DMS 273 treated with DMSO at 0.1 percent for 48 hours (cell line): ENCODE data around the gene GRPR.
"Not testable (repeated sequence)": the region's sequence is repeated elsewhere in the genome, so short reads cannot be mapped to it uniquely, and the experiment has no call there.

Source experiments
- DNase-seq: peaks from one replicate; lab custom pipeline; 2025; lab: John Stamatoyannopoulos, UW

The GRPR gene

DNA sequence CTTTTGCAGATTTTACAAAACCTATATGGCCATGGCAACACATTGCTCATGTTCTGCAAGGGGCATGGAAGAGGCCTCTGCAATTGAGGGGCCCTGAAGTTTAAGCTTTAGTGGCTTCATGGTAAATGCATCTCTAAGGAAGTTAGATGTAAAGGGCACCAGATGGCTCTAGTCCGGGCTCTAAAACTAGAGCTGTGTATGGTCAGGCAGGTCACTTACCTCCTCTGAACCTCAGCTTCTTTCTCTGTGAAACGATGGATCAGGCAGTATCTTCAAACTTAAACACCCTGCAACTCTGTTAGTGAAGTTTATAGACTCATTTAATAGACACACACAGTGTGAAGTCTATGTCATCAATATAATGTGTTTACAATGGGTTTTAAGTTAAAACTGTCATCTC lies 53.9 kb downstream of the GRPR start:
- no peak for DNase-seq

DNA sequence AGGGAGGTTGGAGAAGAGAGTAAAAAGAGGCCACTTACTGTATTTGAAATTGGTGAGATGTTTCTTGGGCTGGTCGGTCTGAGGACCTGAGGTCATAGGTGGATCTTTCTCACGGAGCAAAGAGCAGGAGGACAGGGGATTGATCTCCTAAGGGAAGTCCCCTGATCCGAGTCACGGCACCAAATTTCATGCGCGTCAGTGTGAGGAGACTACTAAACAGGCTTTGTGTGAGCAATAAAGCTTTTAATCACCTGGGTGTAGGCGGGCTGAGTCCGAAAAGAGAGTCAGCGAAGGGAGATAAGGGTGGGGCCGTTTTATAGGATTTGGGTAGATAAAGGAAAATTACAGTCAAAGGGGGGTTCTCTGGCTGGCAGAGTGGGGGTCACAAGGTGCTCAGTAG lies 60.5 kb downstream of the GRPR start:
- not testable (repeated sequence) for DNase-seq

DNA sequence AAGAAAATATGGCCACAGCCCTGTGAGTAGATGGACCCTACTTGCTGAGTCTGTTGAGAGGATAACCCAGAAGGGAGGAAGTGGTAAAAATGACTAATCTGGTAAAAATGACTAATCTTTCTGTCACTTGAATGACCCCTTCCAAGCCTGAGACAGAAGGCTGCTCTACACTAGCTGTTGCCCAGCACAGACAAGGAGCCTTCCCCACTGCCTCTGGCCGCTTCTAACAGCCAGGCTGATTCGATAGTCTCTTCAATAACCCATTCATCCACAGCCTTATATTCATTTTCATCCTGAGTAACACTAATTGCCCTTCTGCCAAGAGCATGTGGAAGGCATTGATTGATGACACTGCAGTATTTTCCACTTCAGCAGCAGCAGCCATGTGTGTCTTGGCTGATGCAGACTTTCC lies 62.4 kb downstream of the GRPR start:
- DNase-seq = no peak

DNA sequence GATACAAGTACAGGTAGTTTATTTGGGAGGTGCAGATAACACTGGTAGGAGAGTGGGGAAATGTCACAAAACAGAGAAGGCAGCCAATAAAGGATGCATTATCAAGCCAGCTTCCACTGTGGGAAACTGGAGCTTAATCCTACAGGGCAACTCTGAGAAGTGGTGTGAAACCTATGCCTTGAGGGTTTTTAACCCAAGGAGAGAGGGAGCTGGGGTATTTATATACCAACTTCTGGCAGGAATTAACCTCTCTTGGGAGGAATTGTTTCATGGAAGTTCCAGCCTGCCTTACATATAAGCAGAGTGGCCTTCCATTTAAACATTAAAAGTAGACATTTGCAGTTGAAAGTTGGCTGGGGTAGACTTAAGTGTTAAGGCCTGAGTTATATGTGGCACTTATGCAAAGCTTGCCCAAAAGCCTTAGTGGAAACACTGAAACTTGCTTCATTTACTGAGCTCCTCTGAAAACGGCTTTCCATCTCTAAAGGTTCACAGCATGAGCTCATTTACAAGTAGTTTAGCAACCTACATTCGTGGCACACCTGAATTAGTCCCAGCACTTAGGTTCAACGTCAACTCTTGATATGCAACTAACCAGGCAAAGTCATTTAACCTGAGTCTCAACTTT lies 63.1 kb downstream of the GRPR start:
- DNase-seq = no peak

DNA sequence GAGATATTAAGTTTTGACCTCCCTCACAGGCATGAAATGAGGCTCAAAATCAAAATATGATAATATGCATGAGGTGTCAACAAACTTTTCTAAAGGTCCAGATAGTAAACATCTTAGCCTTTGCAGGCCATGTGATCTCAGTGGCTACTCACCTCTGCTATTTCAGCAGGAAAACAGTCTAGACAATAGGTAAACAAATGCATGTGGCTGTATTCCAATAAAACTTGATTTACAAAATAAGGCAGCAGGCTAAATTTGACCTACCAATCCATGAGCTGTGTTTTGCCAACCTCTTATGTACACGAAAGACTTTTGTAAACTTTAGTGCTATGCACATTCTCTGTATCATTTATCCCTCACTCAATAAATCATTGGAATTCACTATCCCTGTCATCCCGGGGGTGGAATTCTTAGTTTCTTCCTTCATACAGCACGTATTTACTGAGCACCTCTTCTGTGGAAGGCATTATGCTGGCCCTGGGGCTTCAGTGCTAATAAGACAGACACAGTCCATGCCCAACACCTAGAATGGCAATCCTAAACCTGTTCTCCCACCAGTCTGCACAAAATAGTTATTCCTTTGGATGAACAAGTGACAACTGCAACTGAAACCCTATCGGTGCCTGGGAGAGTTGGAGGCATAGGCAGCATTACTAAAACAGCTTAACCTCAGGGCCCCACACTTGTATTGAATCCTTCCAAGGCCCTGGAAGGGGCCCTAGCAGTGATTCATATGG lies 63.8 kb downstream of the GRPR start:
- no peak for DNase-seq

DNA sequence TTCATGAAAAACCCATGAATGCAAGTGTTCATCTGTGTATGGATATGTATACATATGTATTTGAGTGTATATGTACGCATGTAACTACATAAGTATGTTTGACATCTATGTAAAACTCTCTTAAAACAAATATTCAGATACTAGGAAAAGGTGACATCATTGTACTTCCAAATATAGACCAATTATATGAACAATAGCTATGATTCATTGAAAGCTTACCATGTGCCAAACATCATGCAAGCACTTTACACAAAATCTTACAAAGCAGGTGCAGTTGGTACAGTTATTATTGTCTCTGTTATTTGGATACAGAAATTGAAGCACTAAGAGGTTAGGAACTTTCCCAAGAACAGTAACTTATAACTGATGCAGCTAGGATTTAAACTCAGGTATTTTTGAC lies 65.3 kb downstream of the GRPR start:
- DNase-seq = no peak

DNA sequence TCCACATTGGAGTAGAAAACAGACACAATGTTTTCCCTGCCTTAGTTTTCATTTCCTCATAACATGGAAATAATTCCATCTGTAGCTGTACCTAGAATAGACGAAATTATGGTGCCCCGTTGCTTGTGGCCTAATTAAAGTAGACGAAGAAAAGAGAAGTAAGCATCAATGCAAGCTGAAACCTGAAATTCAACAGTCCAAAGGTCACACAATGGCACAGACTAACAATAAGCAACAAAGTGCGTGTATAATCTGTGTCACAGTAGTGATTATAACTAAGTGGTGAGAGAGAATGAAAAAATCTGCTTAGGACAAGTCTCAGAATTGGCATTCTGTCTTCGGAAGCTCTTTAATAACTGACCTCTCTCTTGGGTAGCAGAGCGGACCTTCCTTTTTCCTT lies 68.2 kb downstream of the GRPR start:
- no peak for DNase-seq

DNA sequence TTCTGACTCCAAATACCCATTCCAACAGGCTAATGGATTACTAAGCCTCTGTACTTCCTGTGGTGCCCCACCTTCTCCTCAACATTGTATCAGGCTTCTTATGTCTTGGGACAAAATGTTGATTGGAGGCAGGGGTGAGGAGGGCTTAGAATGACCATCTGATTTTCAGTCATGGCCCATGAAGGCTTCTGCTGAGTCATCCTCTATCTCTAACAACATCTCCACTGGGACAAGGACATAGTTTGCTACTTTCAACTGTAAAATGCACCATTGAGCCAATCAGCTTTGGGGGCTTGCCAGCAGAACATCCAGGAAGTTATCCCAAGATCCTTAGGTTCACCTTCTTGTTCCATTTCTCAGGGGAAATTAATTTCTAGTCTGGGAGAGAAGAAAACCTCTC lies 73.5 kb downstream of the GRPR start:
- DNase-seq = no peak

DNA sequence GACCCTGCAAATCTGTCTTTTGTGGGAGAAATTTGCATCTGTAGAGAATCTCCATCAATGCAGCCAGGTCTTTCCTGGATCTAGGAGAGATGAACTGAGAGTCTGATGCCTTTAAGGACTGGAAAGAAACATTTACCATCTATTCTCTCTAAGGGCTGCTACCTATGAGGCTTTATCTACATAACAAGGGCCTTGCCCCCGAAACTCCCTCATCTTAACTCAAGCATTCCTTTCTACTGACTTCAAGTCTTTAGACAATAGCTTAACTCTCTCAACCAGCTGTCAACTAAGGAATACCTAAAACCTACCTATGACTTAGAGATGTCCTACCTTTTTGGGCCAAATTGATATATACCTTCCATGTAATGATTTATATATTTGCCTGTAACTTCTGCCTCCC lies 76.0 kb downstream of the GRPR start:
- DNase-seq = no peak

DNA sequence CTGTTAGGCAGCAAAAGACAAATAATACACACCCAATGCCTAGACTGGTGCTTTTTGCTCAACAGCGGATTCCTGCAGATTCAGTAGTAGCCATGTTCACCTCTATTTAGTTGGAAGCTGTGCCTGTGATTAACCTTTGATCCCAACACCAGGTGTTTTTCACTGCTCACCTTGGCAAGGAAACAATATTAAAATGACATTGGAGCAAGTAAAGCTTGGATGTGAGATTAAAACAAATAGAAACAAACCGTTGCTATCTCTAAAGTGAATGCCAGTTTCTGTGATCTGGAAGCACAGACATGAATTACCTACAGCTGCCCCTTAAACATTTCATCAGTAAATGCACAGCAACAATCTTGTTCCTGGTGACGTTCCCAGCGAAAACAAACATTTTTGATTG lies 79.6 kb downstream of the GRPR start:
- no peak for DNase-seq
